Lower leg skin (tissue), 4 donors: Measurements from ENCODE around the gene NCKAP5. TPM values are rescaled to one million over a fixed set of nuclear protein-coding genes. Genes with fewer than 3 reads are reported as not detected.

Experiments used
- DNase-seq, 2 donors: peaks; one replicate each; pipeline ENCODE4 v3.0.0-alpha.2; 2019; ENCODE audit warnings: low spot score in 2 of 2
- H3K4me3 ChIP-seq: fragments of 200-600 bp; sonication (generic); 2 replicates; pipeline ENCODE4 v1.5.1; 2017; ENCODE audit warnings: mild to moderate bottlenecking, low read depth; ENCODE audit not compliant: poor library complexity, severe bottlenecking
- POLR2A ChIP-seq, 2 donors: fragments of 450-650 bp; IDR thresholded peaks; one replicate each; pipeline ENCODE4 v1.6.1; 2016 to 2017; ENCODE audit warnings: antibody characterized with exemption in 2 of 2, mild to moderate bottlenecking in 1 of 2, moderate library complexity in 1 of 2
- WGBS, 2 donors: methylation state at CpG; one replicate each; pipeline ENCODE4 v1.1.5; 2018; 5-methylcytosine and 5-hydroxymethylcytosine counted together
- intact Hi-C: fragments of 100-400 bp; cut with DNase I; formaldehyde crosslinking; loops from one replicate; pipeline ENCODE4 v1.15.0; 2023; ENCODE audit warnings: low total_unique reads
- total RNA-seq, 4 donors: library from RNA; depleted of rRNA; stranded (reverse); fragments of >200 nt; gene quantifications; one replicate each; pipeline ENCODE4 v1.1.0, GENCODE V29; 2016
- TF ChIP-seq, protein P1 (sequence below), 3 donors: fragments of 450-650 bp; IDR thresholded peaks; one replicate each; pipeline ENCODE4 v1.5.1; 2016; ENCODE audit warnings: antibody characterized with exemption in 3 of 3, mild to moderate bottlenecking in 3 of 3, moderate library complexity in 2 of 3

Gene NCKAP5
- total RNA-seq, 4 donors from 2014 or later = 2.0 to 5.1 (median 3.6) TPM

GRCh38 chr2:132627536-132627935 lies 940.7 kb downstream of the NCKAP5 start:
- TF ChIP-seq, protein P1, sequence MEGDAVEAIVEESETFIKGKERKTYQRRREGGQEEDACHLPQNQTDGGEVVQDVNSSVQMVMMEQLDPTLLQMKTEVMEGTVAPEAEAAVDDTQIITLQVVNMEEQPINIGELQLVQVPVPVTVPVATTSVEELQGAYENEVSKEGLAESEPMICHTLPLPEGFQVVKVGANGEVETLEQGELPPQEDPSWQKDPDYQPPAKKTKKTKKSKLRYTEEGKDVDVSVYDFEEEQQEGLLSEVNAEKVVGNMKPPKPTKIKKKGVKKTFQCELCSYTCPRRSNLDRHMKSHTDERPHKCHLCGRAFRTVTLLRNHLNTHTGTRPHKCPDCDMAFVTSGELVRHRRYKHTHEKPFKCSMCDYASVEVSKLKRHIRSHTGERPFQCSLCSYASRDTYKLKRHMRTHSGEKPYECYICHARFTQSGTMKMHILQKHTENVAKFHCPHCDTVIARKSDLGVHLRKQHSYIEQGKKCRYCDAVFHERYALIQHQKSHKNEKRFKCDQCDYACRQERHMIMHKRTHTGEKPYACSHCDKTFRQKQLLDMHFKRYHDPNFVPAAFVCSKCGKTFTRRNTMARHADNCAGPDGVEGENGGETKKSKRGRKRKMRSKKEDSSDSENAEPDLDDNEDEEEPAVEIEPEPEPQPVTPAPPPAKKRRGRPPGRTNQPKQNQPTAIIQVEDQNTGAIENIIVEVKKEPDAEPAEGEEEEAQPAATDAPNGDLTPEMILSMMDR (IDR thresholded peaks at IDR 0.05) = no peak
- no peak for TF ChIP-seq POLR2A (IDR thresholded peaks at IDR 0.05)
- 49 to 60% methylated on average over 3 of the region's 3 CpGs for WGBS, 2 donors
- DNase-seq = no peak
- intact Hi-C loops = no loop called here
- no peak overlapping the region for H3K4me3 ChIP-seq

GRCh38 chr2:132623096-132623839 lies 945.0 kb downstream of the NCKAP5 start:
- intact Hi-C loops = no loop called here
- H3K4me3 ChIP-seq = no peak overlapping the region
- DNase-seq = no peak
- TF ChIP-seq POLR2A (IDR thresholded peaks at IDR 0.05) = no peak
- TF ChIP-seq, protein P1 (IDR thresholded peaks at IDR 0.05) = no peak
- WGBS, 2 donors = 51 to 56% methylated on average over 9 of the region's 9 CpGs
